ENCODE data around the gene USP4.

USP4 gene

GRCh38 chr3:49283997-49284396 is 55.9 kb downstream of the USP4 start:
- H3K4me1 ChIP-seq (ENCODE audit: control extremely low read depth in 1 of 4, control insufficient read depth in 4 of 4, insufficient read depth in 4 of 4, low read length in 3 of 4) = peaks cover 0 to 5% (median 3%) of the 10 kb centered on the region in 4 experiments
- H3K27ac ChIP-seq (ENCODE audit: insufficient read depth in 1 of 2, low read depth in 1 of 2, low read length in 2 of 2, poor library complexity in 1 of 2, severe bottlenecking in 2 of 2) = no peak overlapping the region
- H3K9me3 ChIP-seq (ENCODE audit: control extremely low read depth in 1 of 5, control insufficient read depth in 4 of 5, insufficient read depth in 2 of 5, low read depth in 1 of 5, low read length in 4 of 5) = no peaks in the 10 kb centered on the region
- H3K36me3 ChIP-seq (ENCODE audit: control insufficient read depth in 4 of 4, insufficient read depth in 4 of 4, low read length in 3 of 4) = peaks cover 34 to 71% (median 60%) of the 10 kb centered on the region in 4 experiments
- no peaks in the 10 kb centered on the region for H3K27me3 ChIP-seq (replicated peaks in 2 of 5; ENCODE audit: control insufficient read depth in 4 of 5, insufficient read depth in 5 of 5, low read length in 4 of 5)
- WGBS (ENCODE audit: insufficient coverage) = 100% methylated on average over 5 of the region's 6 CpGs
- ChIA-PET CTCF (interaction anchor here (1.7 kb wide), 1 partner anchor 11 kb away, joined by 3 read pairs; no protein-coding TSS in a partner anchor), POLR2A (interaction anchor here (0.6 kb wide), 1 partner anchor 28 kb away, joined by 3 read pairs; no protein-coding TSS in a partner anchor)
- DNase-seq = no peak
- H3K4me3 ChIP-seq (ENCODE audit: control insufficient read depth in 1 of 7, extremely low read depth in 1 of 7, insufficient read depth in 4 of 7, low read depth in 2 of 7, low read length in 6 of 7) = no peak overlapping the region

DNA sequence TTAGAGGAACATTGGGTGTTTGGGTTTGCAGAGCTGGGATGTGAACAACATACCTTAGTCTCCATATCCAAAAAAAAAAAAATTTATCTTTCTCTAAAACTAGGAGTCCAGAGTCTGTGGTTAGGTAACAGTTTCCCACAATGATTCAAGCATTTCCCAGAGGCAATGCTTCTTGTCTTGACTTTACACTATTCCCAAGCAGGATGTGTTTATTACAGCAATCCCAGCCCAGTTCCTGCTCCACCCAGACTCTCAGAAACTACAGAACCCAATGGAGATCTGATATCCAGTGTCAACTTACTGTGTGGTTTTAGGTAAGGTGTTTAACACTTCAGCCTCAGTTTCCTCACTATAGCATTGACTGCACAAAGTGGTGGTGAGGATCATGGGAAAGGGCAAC is 60.5 kb downstream of the USP4 start:
- H3K36me3 ChIP-seq (ENCODE audit: control insufficient read depth in 4 of 4, insufficient read depth in 4 of 4, low read length in 3 of 4) = peaks cover 16 to 50% (median 30%) of the 10 kb centered on the region in 4 experiments
- H3K4me1 ChIP-seq (ENCODE audit: control extremely low read depth in 1 of 4, control insufficient read depth in 4 of 4, insufficient read depth in 4 of 4, low read length in 3 of 4) = peaks cover 8 to 24% (median 17%) of the 10 kb centered on the region in 4 experiments
- no peak overlapping the region for H3K4me3 ChIP-seq (ENCODE audit: control insufficient read depth in 1 of 7, extremely low read depth in 1 of 7, insufficient read depth in 4 of 7, low read depth in 2 of 7, low read length in 6 of 7)
- POLR2A ChIA-PET = no interaction called here
- no peak overlapping the region for H3K27ac ChIP-seq (ENCODE audit: insufficient read depth in 1 of 2, low read depth in 1 of 2, low read length in 2 of 2, poor library complexity in 1 of 2, severe bottlenecking in 2 of 2)
- no peaks in the 10 kb centered on the region for H3K9me3 ChIP-seq (ENCODE audit: control extremely low read depth in 1 of 5, control insufficient read depth in 4 of 5, insufficient read depth in 2 of 5, low read depth in 1 of 5, low read length in 4 of 5)
- DNase-seq = no peak
- no peaks in the 10 kb centered on the region for H3K27me3 ChIP-seq (replicated peaks in 2 of 5; ENCODE audit: control insufficient read depth in 4 of 5, insufficient read depth in 5 of 5, low read length in 4 of 5)
- CTCF ChIA-PET = interaction anchor here (1.6 to 3.4 kb wide), 3 partner anchors 16 to 109 kb away, joined by 3 to 21 read pairs (median 4); partner anchors contain the start of gene KLHDC8B

GRCh38 chr3:49278548-49278947 is 61.3 kb downstream of the USP4 start:
- no peaks in the 10 kb centered on the region for H3K9me3 ChIP-seq (ENCODE audit: control extremely low read depth in 1 of 5, control insufficient read depth in 4 of 5, insufficient read depth in 2 of 5, low read depth in 1 of 5, low read length in 4 of 5)
- H3K4me1 ChIP-seq (ENCODE audit: control extremely low read depth in 1 of 4, control insufficient read depth in 4 of 4, insufficient read depth in 4 of 4, low read length in 3 of 4) = peaks cover 8 to 24% (median 17%) of the 10 kb centered on the region in 4 experiments
- no peak overlapping the region for H3K4me3 ChIP-seq (ENCODE audit: control insufficient read depth in 1 of 7, extremely low read depth in 1 of 7, insufficient read depth in 4 of 7, low read depth in 2 of 7, low read length in 6 of 7)
- H3K27ac ChIP-seq (ENCODE audit: insufficient read depth in 1 of 2, low read depth in 1 of 2, low read length in 2 of 2, poor library complexity in 1 of 2, severe bottlenecking in 2 of 2) = no peak overlapping the region
- H3K36me3 ChIP-seq (ENCODE audit: control insufficient read depth in 4 of 4, insufficient read depth in 4 of 4, low read length in 3 of 4) = peaks cover 8 to 44% (median 23%) of the 10 kb centered on the region in 4 experiments
- no peaks in the 10 kb centered on the region for H3K27me3 ChIP-seq (replicated peaks in 2 of 5; ENCODE audit: control insufficient read depth in 4 of 5, insufficient read depth in 5 of 5, low read length in 4 of 5)
- POLR2A ChIA-PET = no interaction called here
- WGBS (ENCODE audit: insufficient coverage) = 95% methylated on average over 3 of the region's 4 CpGs
- peak in 1 of 3 donors; percentile 5 for DNase-seq
- CTCF ChIA-PET = interaction anchor here (1.6 to 3.4 kb wide), 3 partner anchors 16 to 108 kb away, joined by 3 to 21 read pairs (median 4); partner anchors contain the start of gene KLHDC8B

GRCh38 chr3:49277383-49277775 is 62.5 kb downstream of the USP4 start:
- H3K9me3 ChIP-seq (ENCODE audit: control extremely low read depth in 1 of 5, control insufficient read depth in 4 of 5, insufficient read depth in 2 of 5, low read depth in 1 of 5, low read length in 4 of 5) = no peaks in the 10 kb centered on the region
- peaks cover 8 to 24% (median 17%) of the 10 kb centered on the region in 4 experiments for H3K4me1 ChIP-seq (ENCODE audit: control extremely low read depth in 1 of 4, control insufficient read depth in 4 of 4, insufficient read depth in 4 of 4, low read length in 3 of 4)
- H3K27me3 ChIP-seq (replicated peaks in 2 of 5; ENCODE audit: control insufficient read depth in 4 of 5, insufficient read depth in 5 of 5, low read length in 4 of 5) = no peaks in the 10 kb centered on the region
- peak in 2 of 3 donors; percentile 22 to 23 for DNase-seq
- H3K27ac ChIP-seq (ENCODE audit: insufficient read depth in 1 of 2, low read depth in 1 of 2, low read length in 2 of 2, poor library complexity in 1 of 2, severe bottlenecking in 2 of 2) = peak overlapping the region; percentile 64 to 81
- ChIA-PET POLR2A (interaction anchor here (0.6 kb wide), 2 partner anchors 383 to 1008 kb away, joined by 3 read pairs; no protein-coding TSS in a partner anchor), CTCF (interaction anchor here (0.6 to 3.4 kb wide), 4 partner anchors 107 to 289 kb away, joined by 3 to 21 read pairs (median 4); partner anchors contain the start of gene KLHDC8B)
- H3K36me3 ChIP-seq (ENCODE audit: control insufficient read depth in 4 of 4, insufficient read depth in 4 of 4, low read length in 3 of 4) = peaks cover 5 to 40% (median 18%) of the 10 kb centered on the region in 4 experiments
- H3K4me3 ChIP-seq (ENCODE audit: control insufficient read depth in 1 of 7, extremely low read depth in 1 of 7, insufficient read depth in 4 of 7, low read depth in 2 of 7, low read length in 6 of 7) = peak overlapping the region in 6 of 7 experiments; percentile 33 to 78 (median 64)
- WGBS (ENCODE audit: insufficient coverage) = 50% methylated on average over 2 of the region's 9 CpGs

- H3K4me3 ChIP-seq (ENCODE audit: control insufficient read depth in 1 of 7, extremely low read depth in 1 of 7, insufficient read depth in 4 of 7, low read depth in 2 of 7, low read length in 6 of 7) = peak within 1 kb of the TSS; percentile 3 to 78 (median 60)
- POLR2A ChIA-PET = no interaction called here
- no peaks in the 10 kb centered on the region for H3K9me3 ChIP-seq (ENCODE audit: control extremely low read depth in 1 of 5, control insufficient read depth in 4 of 5, insufficient read depth in 2 of 5, low read depth in 1 of 5, low read length in 4 of 5)
- no peaks in the 10 kb centered on the region for H3K27me3 ChIP-seq (replicated peaks in 2 of 5; ENCODE audit: control insufficient read depth in 4 of 5, insufficient read depth in 5 of 5, low read length in 4 of 5)
- CTCF ChIA-PET = interaction anchor here (0.6 to 3.4 kb wide), 4 partner anchors 106 to 289 kb away, joined by 3 to 21 read pairs (median 4); partner anchors contain the start of gene KLHDC8B
- peaks cover 8 to 24% (median 17%) of the 10 kb centered on the region in 4 experiments for H3K4me1 ChIP-seq (ENCODE audit: control extremely low read depth in 1 of 4, control insufficient read depth in 4 of 4, insufficient read depth in 4 of 4, low read length in 3 of 4)
- peak within 1 kb of the TSS; percentile 64 to 81 for H3K27ac ChIP-seq (ENCODE audit: insufficient read depth in 1 of 2, low read depth in 1 of 2, low read length in 2 of 2, poor library complexity in 1 of 2, severe bottlenecking in 2 of 2)
- peaks cover 5 to 40% (median 15%) of the 10 kb centered on the region in 4 experiments for H3K36me3 ChIP-seq (ENCODE audit: control insufficient read depth in 4 of 4, insufficient read depth in 4 of 4, low read length in 3 of 4)
- peak; percentile 60 to 78 (median 74) for DNase-seq
- WGBS (ENCODE audit: insufficient coverage) = 7% methylated on average over 42 of the region's 51 CpGs
These were observed 63.1 kb downstream of the USP4 start, which contains the start of gene C3orf62 for GRCh38 chr3:49276475-49277382. C3orf62 (minus strand) TSS chr3:49277232; CDS start chr3:49276872, 360 bp downstream.

DNA sequence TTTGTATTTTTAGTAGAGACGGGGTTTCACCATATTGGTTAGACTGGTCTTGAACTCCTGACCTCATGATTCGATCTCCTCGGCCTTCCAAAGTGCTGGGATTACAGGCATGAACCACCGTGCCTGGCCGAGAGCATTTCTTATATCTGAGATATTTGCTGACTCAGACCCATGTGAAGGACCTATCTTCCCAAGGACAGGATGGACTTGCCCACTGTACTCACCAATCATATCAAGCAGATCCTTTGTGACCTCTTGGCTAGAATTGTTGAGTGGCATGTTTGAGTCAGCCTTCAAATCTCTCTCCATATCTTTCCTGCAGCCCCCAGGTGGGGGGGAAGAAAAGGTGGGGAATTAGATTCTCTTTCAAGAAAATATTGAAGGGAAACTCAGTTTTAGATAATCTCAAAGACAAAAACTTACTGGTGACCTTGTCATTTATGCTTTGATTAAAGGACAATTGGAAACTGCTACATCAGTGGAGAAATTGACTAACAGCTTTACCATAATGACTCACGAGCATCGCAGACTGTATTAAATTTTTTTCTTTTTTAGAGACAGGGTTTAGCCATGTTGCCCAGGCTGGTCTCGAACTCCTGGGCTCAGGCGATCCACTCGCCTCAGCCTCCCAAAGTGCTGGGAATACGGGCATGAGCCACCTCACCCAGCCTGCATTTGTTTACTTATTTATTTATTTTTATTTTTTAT is 65.9 kb downstream of the USP4 start:
- ChIA-PET CTCF (no interaction called here), POLR2A (no interaction called here)
- Histone ChIP-seq H3K36me3 (ENCODE audit: control insufficient read depth in 4 of 4, insufficient read depth in 4 of 4, low read length in 3 of 4) (peaks cover 0 to 33% (median 10%) of the 10 kb centered on the region in 4 experiments), H3K4me3 (ENCODE audit: control insufficient read depth in 1 of 7, extremely low read depth in 1 of 7, insufficient read depth in 4 of 7, low read depth in 2 of 7, low read length in 6 of 7) (no peak overlapping the region), H3K27ac (ENCODE audit: insufficient read depth in 1 of 2, low read depth in 1 of 2, low read length in 2 of 2, poor library complexity in 1 of 2, severe bottlenecking in 2 of 2) (no peak overlapping the region), H3K9me3 (ENCODE audit: control extremely low read depth in 1 of 5, control insufficient read depth in 4 of 5, insufficient read depth in 2 of 5, low read depth in 1 of 5, low read length in 4 of 5) (no peaks in the 10 kb centered on the region), H3K4me1 (ENCODE audit: control extremely low read depth in 1 of 4, control insufficient read depth in 4 of 4, insufficient read depth in 4 of 4, low read length in 3 of 4) (peaks cover 8 to 20% (median 13%) of the 10 kb centered on the region in 4 experiments), H3K27me3 (replicated peaks in 2 of 5; ENCODE audit: control insufficient read depth in 4 of 5, insufficient read depth in 5 of 5, low read length in 4 of 5) (no peaks in the 10 kb centered on the region)
- WGBS (ENCODE audit: insufficient coverage) = 100% methylated on average over 5 of the region's 11 CpGs
- no peak for DNase-seq

All from common myeloid progenitor, CD34-positive (primary cell).